Endothelial cell of hepatic sinusoid (primary cell): Measurements from ENCODE around the gene CNNM4.

Experiments used
- in situ Hi-C: cut with HindIII; loops from 2 replicates; pipeline ENCODE4 v1.10.0; 2017; ENCODE audit warnings: low sequenced_read_pairs

CNNM4 gene

GRCh38 chr2:96853321-96853720 is 92.6 kb downstream of the CNNM4 start:
- in situ Hi-C loops = no loop called here

DNA sequence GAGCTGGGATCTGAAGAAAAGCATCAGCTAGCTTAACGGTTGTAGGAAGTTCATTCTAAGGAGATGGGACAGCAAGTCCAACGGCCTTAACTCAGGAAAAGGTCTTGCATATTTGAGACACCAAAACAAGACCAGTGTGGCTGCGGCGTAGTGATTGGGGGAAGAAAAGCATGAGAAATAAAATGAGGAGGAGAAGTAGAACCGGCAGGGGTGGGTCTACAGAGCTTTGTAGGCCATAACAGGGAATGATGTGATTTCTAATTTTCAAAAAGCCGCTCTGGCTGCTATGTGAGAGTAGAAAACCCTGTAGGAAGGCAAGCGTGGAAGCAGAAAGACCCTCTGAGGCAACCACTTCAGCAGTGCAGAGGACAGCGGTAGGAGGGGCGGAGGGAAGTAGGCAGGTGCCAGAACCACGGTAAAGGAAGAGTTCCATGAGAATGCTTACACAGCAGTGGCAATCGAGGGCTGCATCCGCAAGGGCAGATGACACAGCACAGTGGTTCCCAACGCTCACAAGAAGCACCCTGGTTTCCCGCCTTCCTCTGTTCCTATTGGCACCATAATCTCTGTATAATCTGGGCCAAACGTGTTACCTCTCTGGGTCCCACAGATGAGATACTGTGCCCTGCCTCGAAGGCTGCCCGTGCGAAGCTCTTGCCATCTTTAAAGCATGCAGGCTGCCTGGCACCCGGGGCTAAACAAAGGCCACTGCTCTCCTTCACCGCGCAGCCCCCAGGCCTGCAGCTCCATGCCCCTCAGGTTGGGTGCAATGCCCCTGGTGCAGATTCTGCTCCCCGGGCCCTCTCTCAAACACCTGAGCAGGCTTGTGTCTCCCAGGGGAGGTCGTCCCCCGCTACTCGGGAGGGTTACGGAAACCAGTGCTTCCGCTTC is 96.3 kb downstream of the CNNM4 start:
- in situ Hi-C loops = no loop called here

GRCh38 chr2:96857667-96858372 is 97.1 kb downstream of the CNNM4 start, which contains the start of gene ANKRD39:
Gene ANKRD39, minus strand, starts transcription at chr2:96858016. Its CDS starts 29 bp downstream, at chr2:96857987.
- in situ Hi-C loops = no loop called here

DNA sequence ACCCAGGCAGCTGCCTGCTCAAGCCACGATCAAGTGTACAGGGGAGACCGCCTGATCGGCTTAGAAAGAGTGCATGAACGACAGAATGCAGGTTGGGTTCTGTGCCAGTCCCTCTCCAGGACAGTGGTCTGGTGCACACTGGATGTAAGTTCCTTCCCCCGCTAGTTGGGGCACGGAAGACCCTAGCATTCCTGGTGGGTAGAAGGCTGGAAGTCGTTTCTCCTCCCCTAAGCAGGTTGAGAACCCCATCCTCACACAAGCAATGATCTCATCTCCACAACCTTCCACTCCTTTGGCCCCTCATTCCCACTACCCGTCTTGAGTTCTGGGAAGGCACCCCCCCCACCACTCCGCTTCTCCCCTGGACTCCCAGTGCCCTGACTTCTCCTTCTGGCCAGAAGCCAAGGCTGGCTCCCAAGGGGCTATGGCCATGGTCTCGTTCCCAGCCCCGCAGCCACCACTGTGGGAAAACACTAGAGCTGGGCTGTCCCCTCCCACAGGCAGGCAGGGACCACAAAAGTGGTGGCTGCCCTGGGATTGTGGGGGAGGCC is 98.5 kb downstream of the CNNM4 start:
- in situ Hi-C loops = no loop called here

DNA sequence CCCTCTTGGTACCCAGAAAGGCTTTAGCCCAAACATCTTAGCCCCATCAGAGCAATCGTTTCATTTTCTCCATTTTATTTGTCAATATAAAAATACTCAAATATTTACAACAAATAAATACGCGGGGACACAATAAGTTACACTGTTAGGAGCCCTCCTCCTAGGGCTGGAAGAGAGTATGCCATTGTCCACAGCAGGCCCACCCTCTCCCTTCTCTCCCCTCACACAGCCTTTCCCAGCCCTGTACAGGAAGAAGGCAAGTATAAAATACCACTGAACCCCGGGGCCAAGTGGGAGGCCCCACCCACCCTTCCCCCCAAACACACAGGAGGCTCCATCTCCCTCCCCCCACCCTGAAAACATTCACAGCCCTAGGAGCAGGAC is 99.0 kb downstream of the CNNM4 start:
- in situ Hi-C loops = no loop called here

DNA sequence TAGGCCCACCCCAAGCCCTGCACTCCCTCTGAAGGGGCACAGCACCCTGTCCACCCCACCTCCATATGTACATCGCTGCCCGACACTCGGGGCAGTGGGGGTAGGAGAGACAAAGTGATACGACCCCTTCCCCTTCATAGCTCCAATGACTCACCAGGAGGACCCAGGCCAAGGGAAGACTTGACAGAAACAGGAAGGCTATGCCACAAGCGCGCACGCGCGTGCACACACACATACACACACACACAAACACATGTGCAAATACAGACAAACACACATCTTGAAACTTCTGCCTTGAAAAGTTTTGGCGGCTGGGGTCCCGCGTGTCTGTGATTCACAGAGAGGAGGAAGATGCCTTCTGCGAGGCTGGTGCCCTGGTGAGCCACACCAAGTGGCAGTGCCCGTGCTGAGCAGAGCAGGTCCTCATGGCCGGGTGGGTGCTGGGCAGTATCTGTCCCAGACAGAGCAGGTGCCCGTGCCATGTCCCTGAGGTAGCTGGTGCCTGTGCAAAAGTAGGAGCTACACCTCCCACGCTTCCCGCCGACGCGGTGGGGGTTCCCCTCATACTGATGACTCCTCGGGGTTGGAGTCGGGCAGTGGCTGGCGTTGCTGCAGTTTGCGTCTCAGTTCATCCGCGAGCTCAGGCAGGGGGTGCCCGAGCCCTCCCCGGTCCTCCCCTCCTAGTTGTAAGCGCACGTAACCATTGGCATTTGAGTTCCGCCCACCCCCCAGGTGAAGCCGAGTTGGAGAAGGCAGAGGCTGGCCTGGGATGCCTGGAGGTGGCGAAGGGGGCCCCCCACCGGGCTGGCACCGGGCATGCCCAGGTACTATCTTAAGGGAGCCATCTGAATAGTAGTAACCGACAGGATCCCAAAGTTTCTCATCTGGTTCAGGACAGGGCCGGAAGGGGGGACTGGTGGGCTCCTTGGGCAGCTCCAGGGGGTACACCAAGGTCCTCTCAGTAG is 99.6 kb downstream of the CNNM4 start:
- in situ Hi-C loops = no loop called here

DNA sequence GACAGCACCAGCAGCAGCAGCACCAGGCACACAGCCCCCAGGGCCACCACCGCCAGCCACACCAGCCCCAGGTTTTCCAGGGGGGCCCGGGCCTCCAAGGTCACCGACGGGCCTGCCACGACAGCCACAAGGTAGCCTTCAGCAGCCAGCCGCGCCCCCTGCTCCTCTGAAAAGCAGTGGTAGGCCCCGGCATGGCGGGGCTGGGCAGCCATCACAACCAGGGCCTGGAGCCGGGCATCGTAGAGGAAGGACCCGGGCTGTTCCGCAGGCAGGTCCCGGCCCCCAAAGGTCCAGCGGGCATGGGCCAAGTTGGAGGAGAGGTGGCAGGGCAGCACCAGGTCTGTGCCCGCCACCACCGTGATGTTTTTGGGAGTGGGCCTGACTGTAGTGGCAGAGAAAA is 100.4 kb downstream of the CNNM4 start:
- in situ Hi-C loops = no loop called here
